CD4-positive, alpha-beta T cell (primary cell): ENCODE measurements around the gene ZC3H18. TPM values are rescaled to one million over a fixed set of nuclear protein-coding genes. Genes with fewer than 3 reads are reported as not detected.
"Not testable (repeated sequence)": the region's sequence is repeated elsewhere in the genome, so short reads cannot be mapped to it uniquely, and the experiment has no call there.

Experiments used
- ATAC-seq: fragments of 200-7000 bp; cut with Tn5 transposase; one replicate; pipeline ENCODE4 v1.10.0; 2022; ENCODE audit warnings: mild to moderate bottlenecking; ENCODE audit not compliant: poor library complexity
- CTCF ChIA-PET: fragments of 350-600 bp; sonication (Branson Sonifier 250); formaldehyde crosslinking; loops from one replicate; lab custom pipeline; 2021; ENCODE audit warnings: antibody characterized with exemption, inconsistent platforms; lab: Charles Lee
- POLR2A ChIA-PET: fragments of 350-600 bp; sonication (Branson Sonifier 250); formaldehyde crosslinking; loops from one replicate; lab custom pipeline; 2021; ENCODE audit warnings: antibody characterized with exemption, inconsistent platforms; lab: Charles Lee
- DNase-seq, 14 experiments: peaks; one replicate each; pipeline ENCODE4 v3.0.0-alpha.2; 2013 to 2020; ENCODE audit warnings: mixed read lengths in 2 of 14
- H3K27ac ChIP-seq, 2 donors: one replicate each; pipeline versions ENCODE4 v1.5.1 to v1.7.0; 2013; ENCODE audit warnings: low read length in 2 of 2, low read depth in 1 of 2, mild to moderate bottlenecking in 1 of 2
- H3K27me3 ChIP-seq, 2 experiments: 1 replicate in 1 of 2; 2 replicates in 1 of 2; pipeline versions ENCODE4 v1.6.1 to v1.7.0; 2013; ENCODE audit warnings: low read length in 2 of 2, control low read depth in 1 of 2, mild to moderate bottlenecking in 1 of 2, moderate library complexity in 1 of 2; ENCODE audit not compliant: insufficient read depth in 2 of 2, control insufficient read depth in 1 of 2
- H3K36me3 ChIP-seq: one replicate; pipeline ENCODE4 v1.6.1; 2013; ENCODE audit warnings: low read length, control low read depth; ENCODE audit not compliant: insufficient read depth
- H3K4me1 ChIP-seq: one replicate; pipeline ENCODE4 v1.6.1; 2013; ENCODE audit warnings: low read length, control low read depth; ENCODE audit not compliant: insufficient read depth
- H3K4me3 ChIP-seq: one replicate; pipeline ENCODE4 v1.5.1; 2013; ENCODE audit warnings: mild to moderate bottlenecking, low read length, moderate library complexity
- H3K9me3 ChIP-seq, 2 experiments: 1 replicate in 1 of 2; 2 replicates in 1 of 2; pipeline versions ENCODE4 v1.6.1 to v1.7.0; 2013; ENCODE audit warnings: low read length in 2 of 2, mild to moderate bottlenecking in 2 of 2, control low read depth in 1 of 2, moderate library complexity in 1 of 2; ENCODE audit not compliant: control insufficient read depth in 1 of 2, insufficient read depth in 1 of 2
- H3K27ac Mint-ChIP-seq: one replicate; pipeline ENCODE4 v1.8.0; 2020; ENCODE audit warnings: mixed read lengths
- H3K27me3 Mint-ChIP-seq: one replicate; pipeline ENCODE4 v1.8.0; 2021; ENCODE audit warnings: mixed read lengths
- H3K36me3 Mint-ChIP-seq: one replicate; pipeline ENCODE4 v1.8.0; 2021; ENCODE audit warnings: low read depth, mixed read lengths
- H3K4me1 Mint-ChIP-seq: one replicate; pipeline ENCODE4 v1.8.0; 2021; ENCODE audit warnings: low read depth, mixed read lengths
- H3K4me3 Mint-ChIP-seq: one replicate; pipeline ENCODE4 v1.8.0; 2020; ENCODE audit warnings: mild to moderate bottlenecking, mixed read lengths
- H3K9me3 Mint-ChIP-seq: one replicate; pipeline ENCODE4 v1.8.0; 2020; ENCODE audit warnings: mixed read lengths
- intact Hi-C, 2 experiments: fragments of 100-400 bp; cut with DNase I in 1 of 2; cut with micrococcal nuclease in 1 of 2; formaldehyde crosslinking; loops; one replicate each; pipeline versions ENCODE4 v1.15.1 to v1.9.0; 2023 to 2025; cut with DNase I, micrococcal nuclease
- total RNA-seq, 174 experiments: library from RNA in 2 of 174; stranded (reverse) in 2 of 174; gene quantifications; one replicate each; pipeline ENCODE4 v1.2.3 and lab custom pipeline; 2021 to 2026
- TF ChIP-seq, protein P1 (sequence below): fragments of 200-600 bp; IDR thresholded peaks from one replicate; pipeline ENCODE4 v1.8.0; 2022; ENCODE audit warnings: antibody characterized with exemption, mild to moderate bottlenecking

Gene ZC3H18
- total RNA-seq, 2 experiments from 2014 or later, result 92.6 to 93.7 TPM

DNA sequence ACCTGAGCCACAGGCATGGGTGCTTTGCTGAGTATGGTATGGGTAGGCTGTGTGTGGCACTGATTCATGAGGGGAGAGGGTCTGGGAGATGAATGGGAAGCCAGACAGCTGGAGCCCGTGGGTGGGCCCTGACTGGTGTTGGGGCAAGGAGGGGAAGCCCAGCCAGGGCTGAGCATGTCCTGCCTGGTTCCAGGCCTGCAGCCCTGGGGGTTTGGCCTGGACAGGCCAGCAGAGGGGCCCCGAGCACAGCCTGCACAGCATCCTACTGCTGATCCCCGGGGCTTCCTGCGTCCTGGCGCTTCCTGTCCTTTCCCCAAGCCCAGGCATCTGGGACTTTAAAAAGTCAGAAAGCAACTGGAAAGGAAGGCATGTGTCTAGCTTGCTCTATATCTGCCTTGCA, 97.3 kb downstream of the ZC3H18 start:
- POLR2A ChIA-PET, result no interaction called here
- intact Hi-C loops, result no loop called here
- H3K9me3 Mint-ChIP-seq, result no peaks in the 10 kb centered on the region
- peaks cover 11% of the 10 kb centered on the region for H3K4me1 Mint-ChIP-seq
- DNase-seq (no peak), ATAC-seq (no peak)
- CTCF ChIA-PET, result no interaction called here
- no peak overlapping the region for H3K27ac Mint-ChIP-seq
- H3K4me3 ChIP-seq, result no peak overlapping the region
- TF ChIP-seq, protein P1, sequence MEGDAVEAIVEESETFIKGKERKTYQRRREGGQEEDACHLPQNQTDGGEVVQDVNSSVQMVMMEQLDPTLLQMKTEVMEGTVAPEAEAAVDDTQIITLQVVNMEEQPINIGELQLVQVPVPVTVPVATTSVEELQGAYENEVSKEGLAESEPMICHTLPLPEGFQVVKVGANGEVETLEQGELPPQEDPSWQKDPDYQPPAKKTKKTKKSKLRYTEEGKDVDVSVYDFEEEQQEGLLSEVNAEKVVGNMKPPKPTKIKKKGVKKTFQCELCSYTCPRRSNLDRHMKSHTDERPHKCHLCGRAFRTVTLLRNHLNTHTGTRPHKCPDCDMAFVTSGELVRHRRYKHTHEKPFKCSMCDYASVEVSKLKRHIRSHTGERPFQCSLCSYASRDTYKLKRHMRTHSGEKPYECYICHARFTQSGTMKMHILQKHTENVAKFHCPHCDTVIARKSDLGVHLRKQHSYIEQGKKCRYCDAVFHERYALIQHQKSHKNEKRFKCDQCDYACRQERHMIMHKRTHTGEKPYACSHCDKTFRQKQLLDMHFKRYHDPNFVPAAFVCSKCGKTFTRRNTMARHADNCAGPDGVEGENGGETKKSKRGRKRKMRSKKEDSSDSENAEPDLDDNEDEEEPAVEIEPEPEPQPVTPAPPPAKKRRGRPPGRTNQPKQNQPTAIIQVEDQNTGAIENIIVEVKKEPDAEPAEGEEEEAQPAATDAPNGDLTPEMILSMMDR, result no peak
- H3K27me3 ChIP-seq, result no peaks in the 10 kb centered on the region
- peaks cover 6% of the 10 kb centered on the region for H3K36me3 Mint-ChIP-seq
- H3K4me1 ChIP-seq, result peaks cover 9% of the 10 kb centered on the region
- no peak overlapping the region for H3K4me3 Mint-ChIP-seq
- no peaks in the 10 kb centered on the region for H3K27me3 Mint-ChIP-seq
- peaks cover 3% of the 10 kb centered on the region for H3K36me3 ChIP-seq
- no peak overlapping the region for H3K27ac ChIP-seq
- no peaks in the 10 kb centered on the region for H3K9me3 ChIP-seq

DNA sequence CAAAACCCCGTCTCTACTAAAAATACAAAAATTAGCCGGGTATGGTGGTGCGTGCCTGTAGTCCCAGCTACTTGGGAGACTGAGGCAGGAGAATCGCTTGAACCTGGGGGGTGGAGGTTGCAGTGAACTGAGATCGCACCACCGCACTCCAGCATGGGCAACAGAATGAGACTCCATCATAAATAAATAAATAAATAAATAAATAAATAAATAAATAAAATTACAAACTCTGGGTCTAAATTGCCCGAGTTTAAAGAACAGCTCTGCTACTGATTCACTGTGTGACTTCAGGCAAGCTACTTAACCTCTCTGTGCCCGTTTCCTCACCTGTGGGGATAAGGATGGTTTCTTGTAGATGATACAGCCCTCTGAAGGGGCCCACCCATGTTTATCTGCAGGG, 99.3 kb downstream of the ZC3H18 start:
- H3K4me3 Mint-ChIP-seq, H3K27me3 Mint-ChIP-seq, H3K27ac Mint-ChIP-seq, CTCF ChIA-PET, H3K27me3 ChIP-seq, ATAC-seq, H3K36me3 Mint-ChIP-seq, H3K9me3 Mint-ChIP-seq, intact Hi-C loops, H3K27ac ChIP-seq, H3K9me3 ChIP-seq, DNase-seq, H3K36me3 ChIP-seq, H3K4me3 ChIP-seq, POLR2A ChIA-PET, H3K4me1 ChIP-seq, H3K4me1 Mint-ChIP-seq: not testable (repeated sequence)

- intact Hi-C loops, result no loop called here
- H3K4me1 Mint-ChIP-seq, result peaks cover 3% of the 10 kb centered on the region
- ChIA-PET CTCF (no interaction called here), POLR2A (no interaction called here)
- peaks cover 3% of the 10 kb centered on the region for H3K36me3 ChIP-seq
- DNase-seq, result no peak
- H3K4me3 ChIP-seq, result no peak overlapping the region
- TF ChIP-seq, protein P1, result no peak
- no peak overlapping the region for H3K4me3 Mint-ChIP-seq
- no peak overlapping the region for H3K27ac Mint-ChIP-seq
- peaks cover 3% of the 10 kb centered on the region for H3K36me3 Mint-ChIP-seq
- no peaks in the 10 kb centered on the region for H3K9me3 ChIP-seq
- ATAC-seq, result no peak
- no peaks in the 10 kb centered on the region for H3K27me3 Mint-ChIP-seq
- H3K4me1 ChIP-seq, result no peaks in the 10 kb centered on the region
- no peak overlapping the region for H3K27ac ChIP-seq
- H3K9me3 Mint-ChIP-seq, result no peaks in the 10 kb centered on the region
- H3K27me3 ChIP-seq, result no peaks in the 10 kb centered on the region
These were observed 99.8 kb downstream of the ZC3H18 start for GRCh38 chr16:88669980-88670379.

GRCh38 chr16:88671806-88672205, 101.6 kb downstream of the ZC3H18 start:
- Mint-ChIP-seq H3K27ac (no peak overlapping the region), H3K27me3 (no peaks in the 10 kb centered on the region), H3K4me1 (no peaks in the 10 kb centered on the region), H3K9me3 (no peaks in the 10 kb centered on the region), H3K4me3 (no peak overlapping the region), H3K36me3 (peaks cover 5% of the 10 kb centered on the region)
- no peaks in the 10 kb centered on the region for H3K9me3 ChIP-seq
- no peak overlapping the region for H3K27ac ChIP-seq
- intact Hi-C loops, result no loop called here
- DNase-seq, result no peak
- no peaks in the 10 kb centered on the region for H3K27me3 ChIP-seq
- ChIA-PET POLR2A (no interaction called here), CTCF (no interaction called here)
- peaks cover 11% of the 10 kb centered on the region for H3K36me3 ChIP-seq
- TF ChIP-seq, protein P1, result no peak
- no peak overlapping the region for H3K4me3 ChIP-seq
- no peak for ATAC-seq
- no peaks in the 10 kb centered on the region for H3K4me1 ChIP-seq
